HL-60 (cell line): ENCODE results near the gene C5orf24.

Source experiments
- DNase-seq, 2 experiments: peaks; one replicate each; pipeline ENCODE4 v3.0.0-alpha.2; 2010 to 2020; ENCODE audit warnings: low read depth in 1 of 2, low spot score in 1 of 2
- H3K27ac ChIP-seq: fragments of 250-450 bp; sonication (Bioruptor Pico); replicated peaks from 2 replicates; pipeline ENCODE4 v1.5.1; 2020; ENCODE audit warnings: mild to moderate bottlenecking, moderate library complexity
- H3K27me3 ChIP-seq: fragments of 250-450 bp; sonication (Bioruptor Pico); 2 replicates; pipeline ENCODE4 v1.5.1; 2021; ENCODE audit warnings: mild to moderate bottlenecking, moderate library complexity; ENCODE audit not compliant: insufficient read depth, poor library complexity, severe bottlenecking
- H3K4me3 ChIP-seq: replicated peaks from 2 replicates; pipeline ENCODE4 v1.5.1; 2011; ENCODE audit warnings: mild to moderate bottlenecking, control low read depth, low read length; ENCODE audit not compliant: insufficient read depth
- GABPA ChIP-seq: IDR thresholded peaks from 2 replicates; pipeline ENCODE4 v1.6.1; 2012; ENCODE audit warnings: low read depth
- POLR2AphosphoS5 ChIP-seq: IDR thresholded peaks from 2 replicates; pipeline ENCODE4 v1.6.1; 2012; ENCODE audit warnings: low read depth
- SPI1 ChIP-seq: IDR thresholded peaks from 2 replicates; pipeline ENCODE4 v1.6.1; 2012; ENCODE audit warnings: low read depth, mild to moderate bottlenecking, borderline replicate concordance
- TF ChIP-seq, protein P1 (sequence below): IDR thresholded peaks from 2 replicates; pipeline ENCODE4 v1.6.1; 2012; ENCODE audit warnings: low read depth; ENCODE audit not compliant: insufficient replicate concordance
- TF ChIP-seq, protein P2 (sequence below): IDR thresholded peaks from one replicate; pipeline ENCODE4 v1.5.1; 2011; ENCODE audit warnings: low read length, control low read depth, inconsistent platforms; ENCODE audit not compliant: insufficient read depth

Gene C5orf24

DNA sequence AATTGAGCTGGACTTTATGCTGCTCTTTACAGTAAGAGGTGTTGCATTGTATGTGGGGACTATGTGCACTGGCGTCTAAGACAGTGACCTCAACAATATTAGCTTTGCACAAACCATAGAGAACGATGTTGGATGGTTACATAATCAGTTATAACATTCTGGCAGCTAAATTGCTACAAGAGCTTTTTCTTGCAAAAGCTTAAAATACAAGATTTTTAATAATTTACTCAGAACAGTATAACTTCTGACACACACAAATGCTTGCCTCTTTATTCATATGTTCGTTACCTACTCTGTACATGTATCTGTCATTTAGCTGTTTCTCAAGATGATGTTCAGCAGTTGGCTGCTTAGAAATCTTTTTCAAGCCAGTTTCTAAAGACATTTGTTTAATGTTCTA is 11.6 kb downstream of the C5orf24 start:
- TF ChIP-seq, protein P1, sequence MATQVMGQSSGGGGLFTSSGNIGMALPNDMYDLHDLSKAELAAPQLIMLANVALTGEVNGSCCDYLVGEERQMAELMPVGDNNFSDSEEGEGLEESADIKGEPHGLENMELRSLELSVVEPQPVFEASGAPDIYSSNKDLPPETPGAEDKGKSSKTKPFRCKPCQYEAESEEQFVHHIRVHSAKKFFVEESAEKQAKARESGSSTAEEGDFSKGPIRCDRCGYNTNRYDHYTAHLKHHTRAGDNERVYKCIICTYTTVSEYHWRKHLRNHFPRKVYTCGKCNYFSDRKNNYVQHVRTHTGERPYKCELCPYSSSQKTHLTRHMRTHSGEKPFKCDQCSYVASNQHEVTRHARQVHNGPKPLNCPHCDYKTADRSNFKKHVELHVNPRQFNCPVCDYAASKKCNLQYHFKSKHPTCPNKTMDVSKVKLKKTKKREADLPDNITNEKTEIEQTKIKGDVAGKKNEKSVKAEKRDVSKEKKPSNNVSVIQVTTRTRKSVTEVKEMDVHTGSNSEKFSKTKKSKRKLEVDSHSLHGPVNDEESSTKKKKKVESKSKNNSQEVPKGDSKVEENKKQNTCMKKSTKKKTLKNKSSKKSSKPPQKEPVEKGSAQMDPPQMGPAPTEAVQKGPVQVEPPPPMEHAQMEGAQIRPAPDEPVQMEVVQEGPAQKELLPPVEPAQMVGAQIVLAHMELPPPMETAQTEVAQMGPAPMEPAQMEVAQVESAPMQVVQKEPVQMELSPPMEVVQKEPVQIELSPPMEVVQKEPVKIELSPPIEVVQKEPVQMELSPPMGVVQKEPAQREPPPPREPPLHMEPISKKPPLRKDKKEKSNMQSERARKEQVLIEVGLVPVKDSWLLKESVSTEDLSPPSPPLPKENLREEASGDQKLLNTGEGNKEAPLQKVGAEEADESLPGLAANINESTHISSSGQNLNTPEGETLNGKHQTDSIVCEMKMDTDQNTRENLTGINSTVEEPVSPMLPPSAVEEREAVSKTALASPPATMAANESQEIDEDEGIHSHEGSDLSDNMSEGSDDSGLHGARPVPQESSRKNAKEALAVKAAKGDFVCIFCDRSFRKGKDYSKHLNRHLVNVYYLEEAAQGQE: no peak
- TF ChIP-seq POLR2AphosphoS5 (no peak), SPI1 (no peak), GABPA (no peak)
- TF ChIP-seq, protein P2, sequence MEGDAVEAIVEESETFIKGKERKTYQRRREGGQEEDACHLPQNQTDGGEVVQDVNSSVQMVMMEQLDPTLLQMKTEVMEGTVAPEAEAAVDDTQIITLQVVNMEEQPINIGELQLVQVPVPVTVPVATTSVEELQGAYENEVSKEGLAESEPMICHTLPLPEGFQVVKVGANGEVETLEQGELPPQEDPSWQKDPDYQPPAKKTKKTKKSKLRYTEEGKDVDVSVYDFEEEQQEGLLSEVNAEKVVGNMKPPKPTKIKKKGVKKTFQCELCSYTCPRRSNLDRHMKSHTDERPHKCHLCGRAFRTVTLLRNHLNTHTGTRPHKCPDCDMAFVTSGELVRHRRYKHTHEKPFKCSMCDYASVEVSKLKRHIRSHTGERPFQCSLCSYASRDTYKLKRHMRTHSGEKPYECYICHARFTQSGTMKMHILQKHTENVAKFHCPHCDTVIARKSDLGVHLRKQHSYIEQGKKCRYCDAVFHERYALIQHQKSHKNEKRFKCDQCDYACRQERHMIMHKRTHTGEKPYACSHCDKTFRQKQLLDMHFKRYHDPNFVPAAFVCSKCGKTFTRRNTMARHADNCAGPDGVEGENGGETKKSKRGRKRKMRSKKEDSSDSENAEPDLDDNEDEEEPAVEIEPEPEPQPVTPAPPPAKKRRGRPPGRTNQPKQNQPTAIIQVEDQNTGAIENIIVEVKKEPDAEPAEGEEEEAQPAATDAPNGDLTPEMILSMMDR: no peak
- no peak overlapping the region for H3K27ac ChIP-seq
- H3K4me3 ChIP-seq: no peak overlapping the region
- H3K27me3 ChIP-seq: no peaks in the 10 kb centered on the region
- no peak for DNase-seq

- Histone ChIP-seq H3K27me3 (no peaks in the 10 kb centered on the region), H3K4me3 (no peak overlapping the region), H3K27ac (no peak overlapping the region)
- TF ChIP-seq GABPA (no peak), SPI1 (no peak), POLR2AphosphoS5 (no peak)
- TF ChIP-seq, protein P1: no peak
- TF ChIP-seq, protein P2: no peak
- DNase-seq: no peak
These were observed 18.9 kb downstream of the C5orf24 start for GRCh38 chr5:134864707-134865106.

DNA sequence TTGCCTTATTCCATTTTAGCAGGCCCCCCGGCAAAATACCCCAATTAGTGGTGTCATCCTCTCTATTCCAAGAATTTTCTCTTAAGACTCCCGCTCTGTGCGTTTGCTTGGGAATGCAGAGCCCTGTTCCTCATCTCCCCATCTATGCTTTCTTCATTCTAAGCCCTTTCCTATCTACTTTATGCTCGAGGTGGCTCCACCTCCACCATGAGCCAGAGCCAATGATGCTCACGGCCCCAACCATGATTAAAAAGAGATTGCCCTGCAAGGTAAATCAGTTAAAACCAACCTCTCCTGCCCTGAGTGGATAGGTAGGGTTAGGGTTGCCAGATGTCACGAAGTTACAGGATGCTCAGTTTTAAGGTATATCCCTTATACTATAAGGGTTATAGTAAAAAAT is 27.7 kb downstream of the C5orf24 start:
- DNase-seq: no peak
- H3K27me3 ChIP-seq: no peaks in the 10 kb centered on the region
- TF ChIP-seq, protein P2: no peak
- TF ChIP-seq GABPA (no peak), SPI1 (no peak), POLR2AphosphoS5 (no peak)
- TF ChIP-seq, protein P1: no peak
- peak overlapping the region; percentile 89 for H3K27ac ChIP-seq
- H3K4me3 ChIP-seq: no peak overlapping the region
